ENCODE data around the gene PLD1.
"Not testable (repeated sequence)": the region's sequence is repeated elsewhere in the genome, so short reads cannot be mapped to it uniquely, and the experiment has no call there.

Gene PLD1

GRCh38 chr3:171586274-171586673 lies 224.0 kb downstream of the PLD1 start:
- no peak for DNase-seq

GRCh38 chr3:171585039-171585438 lies 225.2 kb downstream of the PLD1 start:
- no peak for DNase-seq

- no peak for DNase-seq
These were observed 226.2 kb downstream of the PLD1 start for GRCh38 chr3:171584100-171584499.

GRCh38 chr3:171574556-171575240 lies 235.6 kb downstream of the PLD1 start:
- no peak for DNase-seq

- DNase-seq, result no peak
These were observed 240.6 kb downstream of the PLD1 start for GRCh38 chr3:171569571-171570132.

GRCh38 chr3:171568766-171569165 lies 241.5 kb downstream of the PLD1 start:
- no peak for DNase-seq

GRCh38 chr3:171566803-171567422 lies 243.4 kb downstream of the PLD1 start:
- no peak for DNase-seq

GRCh38 chr3:171565481-171566058 lies 244.7 kb downstream of the PLD1 start:
- DNase-seq, result no peak

- no peak for DNase-seq
These were observed 245.4 kb downstream of the PLD1 start for GRCh38 chr3:171564748-171565480.

GRCh38 chr3:171563298-171563697 lies 247.0 kb downstream of the PLD1 start:
- no peak for DNase-seq

GRCh38 chr3:171562459-171562858 lies 247.8 kb downstream of the PLD1 start:
- not testable (repeated sequence) for DNase-seq

GRCh38 chr3:171561596-171562323 lies 248.5 kb downstream of the PLD1 start:
- no peak for DNase-seq

GRCh38 chr3:171559586-171559985 lies 250.7 kb downstream of the PLD1 start:
- DNase-seq, result no peak

- no peak for DNase-seq
These were observed 252.0 kb downstream of the PLD1 start for GRCh38 chr3:171558188-171558696.

- no peak for DNase-seq
These were observed 253.1 kb downstream of the PLD1 start for GRCh38 chr3:171557173-171557572.

GRCh38 chr3:171556574-171557145 lies 253.6 kb downstream of the PLD1 start:
- no peak for DNase-seq

GRCh38 chr3:171556148-171556547 lies 254.1 kb downstream of the PLD1 start:
- no peak for DNase-seq

GRCh38 chr3:171553086-171553485 lies 257.2 kb downstream of the PLD1 start:
- no peak for DNase-seq

GRCh38 chr3:171552531-171552930 lies 257.8 kb downstream of the PLD1 start:
- no peak for DNase-seq

- no peak for DNase-seq
These were observed 259.0 kb downstream of the PLD1 start for GRCh38 chr3:171551296-171551695.
